GM23338 (cell line): ENCODE data around the gene PEX12. TPM values are rescaled to one million over a fixed set of nuclear protein-coding genes. Genes with fewer than 3 reads are reported as not detected.

Source experiments
- ATAC-seq: fragments of 200-7000 bp; cut with Tn5 transposase; 3 replicates; pipeline ENCODE4 v1.9.1; 2020
- DNase-seq: peaks from one replicate; pipeline ENCODE4 v3.0.0-alpha.2; 2015; ENCODE audit warnings: low spot score
- H2AFZ ChIP-seq: fragments of 200-600 bp; sonication (generic); 2 replicates; pipeline ENCODE4 v1.8.0; 2016; ENCODE audit warnings: antibody characterized with exemption, mild to moderate bottlenecking, moderate library complexity
- H3F3A ChIP-seq: fragments of 200-600 bp; sonication (generic); replicated peaks from 2 replicates; pipeline ENCODE4 v1.8.0; 2017; ENCODE audit warnings: antibody characterized with exemption, mixed run types, low read depth
- H3K27ac ChIP-seq: fragments of 200-600 bp; sonication (generic); 2 replicates; pipeline ENCODE4 v1.6.1; 2016; ENCODE audit warnings: low read depth
- H3K27me3 ChIP-seq: fragments of 200-600 bp; sonication (generic); 2 replicates; pipeline ENCODE4 v1.8.0; 2016; ENCODE audit warnings: mild to moderate bottlenecking, mixed run types, moderate library complexity; ENCODE audit not compliant: insufficient read depth
- H3K36me3 ChIP-seq: fragments of 200-600 bp; sonication (generic); 2 replicates; pipeline ENCODE4 v1.8.0; 2016; ENCODE audit warnings: mild to moderate bottlenecking; ENCODE audit not compliant: insufficient read depth
- H3K4me1 ChIP-seq: fragments of 200-600 bp; sonication (generic); 2 replicates; pipeline ENCODE4 v1.8.0; 2016; ENCODE audit warnings: mild to moderate bottlenecking, moderate library complexity; ENCODE audit not compliant: insufficient read depth
- H3K4me2 ChIP-seq: fragments of 200-600 bp; sonication (generic); 2 replicates; pipeline ENCODE4 v1.7.1; 2017; ENCODE audit warnings: mixed run types
- H3K4me3 ChIP-seq: fragments of 200-600 bp; sonication (generic); 2 replicates; pipeline ENCODE4 v1.6.1; 2016; ENCODE audit warnings: mixed run types
- H3K79me2 ChIP-seq: fragments of 200-600 bp; sonication (generic); replicated peaks from 2 replicates; pipeline ENCODE4 v1.8.0; 2017; ENCODE audit warnings: mild to moderate bottlenecking; ENCODE audit not compliant: insufficient read depth
- H3K9me2 ChIP-seq: fragments of 200-600 bp; sonication (generic); 2 replicates; pipeline ENCODE4 v1.8.0; 2017; ENCODE audit not compliant: insufficient read depth
- H4K20me1 ChIP-seq: fragments of 200-600 bp; sonication (generic); replicated peaks from 2 replicates; pipeline ENCODE4 v1.8.0; 2017; ENCODE audit warnings: mild to moderate bottlenecking; ENCODE audit not compliant: insufficient read depth
- H3K27ac Mint-ChIP-seq: 2 replicates; pipeline ENCODE4 v1.8.0; 2020; ENCODE audit warnings: inconsistent platforms, mild to moderate bottlenecking, moderate library complexity, mixed read lengths
- H3K27me3 Mint-ChIP-seq: 3 replicates; pipeline ENCODE4 v1.8.0; 2022; ENCODE audit warnings: low read depth, mild to moderate bottlenecking, moderate library complexity, mixed read lengths, inconsistent platforms; ENCODE audit not compliant: insufficient read depth, poor library complexity
- H3K36me3 Mint-ChIP-seq: 3 replicates; pipeline ENCODE4 v1.8.0; 2021; ENCODE audit warnings: low read depth, mild to moderate bottlenecking, inconsistent platforms, moderate library complexity, mixed read lengths
- H3K4me1 Mint-ChIP-seq: 3 replicates; pipeline ENCODE4 v1.8.0; 2020; ENCODE audit warnings: mild to moderate bottlenecking, inconsistent platforms, mixed read lengths
- H3K4me3 Mint-ChIP-seq: 3 replicates; pipeline ENCODE4 v1.8.0; 2021; ENCODE audit warnings: moderate library complexity, mild to moderate bottlenecking, inconsistent platforms, mixed read lengths
- H3K9me3 Mint-ChIP-seq: 3 replicates; pipeline ENCODE4 v1.8.0; 2020; ENCODE audit warnings: moderate library complexity, mild to moderate bottlenecking, inconsistent platforms, mixed read lengths
- CREB1 ChIP-seq: fragments of 250-450 bp; sonication (Bioruptor Pico); IDR thresholded peaks from 2 replicates; pipeline ENCODE4 v1.5.0; 2020; ENCODE audit warnings: low read depth, mild to moderate bottlenecking, moderate library complexity
- CTCF ChIP-seq, 2 experiments: fragments of 200-600 bp in 1 of 2; sonication (generic) in 1 of 2; conservative IDR thresholded peaks; 2 replicates each; pipeline versions ENCODE4 v1.5.1 to v1.6.1; 2016 to 2017; ENCODE audit warnings: antibody characterized with exemption in 2 of 2, low read depth in 2 of 2, mild to moderate bottlenecking in 2 of 2, moderate library complexity in 1 of 2
- ETS1 ChIP-seq: IDR thresholded peaks from 2 replicates; pipeline ENCODE4 v1.6.1; 2016; ENCODE audit warnings: antibody characterized with exemption
- EZH2 ChIP-seq: fragments of 200-600 bp; sonication (generic); IDR thresholded peaks from one replicate; pipeline ENCODE4 v1.8.0; 2017; ENCODE audit warnings: antibody characterized with exemption, mild to moderate bottlenecking, low read depth; ENCODE audit not compliant: unreplicated experiment
- EZH2phosphoT487 ChIP-seq: fragments of 200-600 bp; sonication (generic); IDR thresholded peaks from one replicate; pipeline ENCODE4 v1.8.1; 2018; ENCODE audit warnings: antibody characterized with exemption; ENCODE audit not compliant: unreplicated experiment
- JUNB ChIP-seq: IDR thresholded peaks from one replicate; pipeline ENCODE4 v1.6.1; 2016; ENCODE audit warnings: antibody characterized with exemption; ENCODE audit not compliant: unreplicated experiment
- NANOG ChIP-seq: IDR thresholded peaks from 2 replicates; pipeline ENCODE4 v1.6.1; 2016; ENCODE audit warnings: antibody characterized with exemption, borderline replicate concordance
- POLR2AphosphoS5 ChIP-seq: IDR thresholded peaks from 2 replicates; pipeline ENCODE4 v1.6.1; 2016; ENCODE audit warnings: antibody characterized with exemption, low read depth
- REST ChIP-seq: IDR thresholded peaks from one replicate; pipeline ENCODE4 v1.6.1; 2018; ENCODE audit warnings: antibody characterized with exemption; ENCODE audit not compliant: unreplicated experiment
- STAT1 ChIP-seq: IDR thresholded peaks from one replicate; pipeline ENCODE4 v1.6.1; 2016; ENCODE audit warnings: antibody characterized with exemption; ENCODE audit not compliant: unreplicated experiment
- ZNF114 ChIP-seq: fragments of 250-450 bp; sonication (Bioruptor Pico); IDR thresholded peaks from 2 replicates; pipeline ENCODE4 v1.5.0; 2020; ENCODE audit warnings: mild to moderate bottlenecking, moderate library complexity
- ZNF331 ChIP-seq: fragments of 250-450 bp; sonication (Bioruptor Pico); IDR thresholded peaks from 2 replicates; pipeline ENCODE4 v1.5.0; 2020; ENCODE audit warnings: low read depth, mild to moderate bottlenecking, moderate library complexity
- ZNF462 ChIP-seq: fragments of 250-450 bp; sonication (Bioruptor Pico); IDR thresholded peaks from 2 replicates; pipeline ENCODE4 v1.5.0; 2020; ENCODE audit warnings: mild to moderate bottlenecking, moderate library complexity
- polyA plus RNA-seq: library from polyadenylated mRNA; unstranded; fragments of >200 nt; fragmentation: Nextera tagmentation; extraction: Ambion mirVana; gene quantifications from 2 replicates; pipeline ENCODE4 v1.2.1, GENCODE V29; 2016
- total RNA-seq: library from RNA; depleted of rRNA; stranded (reverse); fragments of >200 nt; shearing (Covaris generic); gene quantifications from 2 replicates; pipeline ENCODE4 v1.2.3, GENCODE V29; 2014

Gene PEX12
- total and polyA plus RNA-seq, 2 experiments from 2014 or later: 1.5 to 1.9 TPM

GRCh38 chr17:35588196-35588920 is 10.0 kb upstream of the PEX12 start:
- DNase-seq: peak; percentile 40
- ATAC-seq: no peak
- Histone ChIP-seq H3K27ac (peak overlapping the region; percentile 100; the same call in 1 of the 2 replicates), H4K20me1 (peaks cover 10% of the 10 kb centered on the region), H3K4me3 (peak overlapping the region; percentile 92), H3F3A (0 out of 2 replicates have a peak, but pooled peaks cover 4% of the 10 kb centered on the region), H3K79me2 (peaks cover 57% of the 10 kb centered on the region), H3K9me2 (no peaks in the 10 kb centered on the region), H3K36me3 (no peaks in the 10 kb centered on the region), H3K27me3 (no peaks in the 10 kb centered on the region), H3K4me2 (peak overlapping the region; percentile 67), H3K4me1 (peaks cover 13% of the 10 kb centered on the region), H2AFZ (no peak overlapping the region)
- no peak for TF ChIP-seq ZNF114 (CRISPR knock-in tag)
- no peak for TF ChIP-seq REST
- no peak for TF ChIP-seq ZNF462 (CRISPR knock-in tag)
- no peak for TF ChIP-seq EZH2phosphoT487
- TF ChIP-seq JUNB: no peak
- no peak for TF ChIP-seq ZNF331 (CRISPR knock-in tag)
- TF ChIP-seq ETS1: no peak
- TF ChIP-seq POLR2AphosphoS5: no peak
- TF ChIP-seq CTCF (conservative IDR thresholded peaks at IDR 0.05; ENCODE audit: low read depth in 2 of 2): no peak
- TF ChIP-seq STAT1: no peak
- no peak for TF ChIP-seq NANOG
- no peak for TF ChIP-seq CREB1 (CRISPR knock-in tag)
- TF ChIP-seq EZH2: no peak
- peak overlapping the region; percentile 99 for H3K4me3 Mint-ChIP-seq
- H3K27me3 Mint-ChIP-seq: peaks cover 7% of the 10 kb centered on the region
- H3K4me1 Mint-ChIP-seq: peaks cover 17% of the 10 kb centered on the region
- H3K9me3 Mint-ChIP-seq: no peaks in the 10 kb centered on the region
- peak overlapping the region; percentile 99 for H3K27ac Mint-ChIP-seq
- peaks cover 3% of the 10 kb centered on the region; the same call in 1 of the 3 replicates for H3K36me3 Mint-ChIP-seq
